ENCODE data around the gene TRIM45. TPM values are rescaled to one million over a fixed set of nuclear protein-coding genes. Genes with fewer than 3 reads are reported as not detected.

Gene TRIM45
- polyA plus RNA-seq, 1 of the 3 experiments (the other 2 are of a cell fraction) = 7.4 TPM

- Histone ChIP-seq H3K4me3 (ENCODE audit: low read depth in 2 of 2, low read length in 1 of 2) (no peak overlapping the region), H3K27ac (ENCODE audit: low read depth in 2 of 2, low read length in 1 of 2) (peak overlapping the region in 1 of 2 experiments; percentile 92; a peak in 2 of 4 replicates), H3K4me2 (0 out of 2 replicates have a peak overlapping the region, but pooled peaks have one; percentile 3), H3K9me2 (no peaks in the 10 kb centered on the region), H3F3A (replicated peaks; ENCODE audit: insufficient read depth) (peaks cover 27% of the 10 kb centered on the region), H3K9ac (0 out of 2 replicates have a peak overlapping the region, but pooled peaks have one; percentile 8), H3K36me3 (replicated peaks in 1 of 2; ENCODE audit: control insufficient read depth in 1 of 2, insufficient read depth in 2 of 2, low read length in 1 of 2) (no peaks in the 10 kb centered on the region), H3K4me1 (ENCODE audit: control insufficient read depth in 1 of 2, insufficient read depth in 2 of 2, low read depth in 1 of 2, low read length in 1 of 2) (peaks cover 2 to 48% of the 10 kb centered on the region in 2 experiments; a peak in 3 of 4 replicates), H3K9me3 (no peaks in the 10 kb centered on the region), H3K27me3 (ENCODE audit: insufficient read depth) (no peaks in the 10 kb centered on the region), H3K79me2 (ENCODE audit: insufficient read depth) (no peaks in the 10 kb centered on the region), H4K20me1 (ENCODE audit: insufficient read depth) (no peaks in the 10 kb centered on the region), H2AFZ (ENCODE audit: low read depth) (no peak overlapping the region)
- no peak for DNase-seq
- WGBS (ENCODE audit: low lambda C conversion rate) = 66% methylated on average over 3 of the region's 3 CpGs
- CTCF ChIA-PET = interaction anchor here (0.6 to 5.1 kb wide), 4 partner anchors 15 to 199 kb away, joined by 3 to 25 read pairs (median 3); no protein-coding TSS in a partner anchor
- POLR2A ChIA-PET = no interaction called here
- TF ChIP-seq MEF2A (IDR thresholded peaks at IDR 0.05; ENCODE audit: borderline replicate concordance, low read depth) = no peak
- TF ChIP-seq SIN3A (IDR thresholded peaks at IDR 0.05; ENCODE audit: borderline replicate concordance, low read depth, low read length) = no peak
- peak; percentile 68 for TF ChIP-seq PBX3 (IDR thresholded peaks at IDR 0.05)
- TF ChIP-seq, protein P1, sequence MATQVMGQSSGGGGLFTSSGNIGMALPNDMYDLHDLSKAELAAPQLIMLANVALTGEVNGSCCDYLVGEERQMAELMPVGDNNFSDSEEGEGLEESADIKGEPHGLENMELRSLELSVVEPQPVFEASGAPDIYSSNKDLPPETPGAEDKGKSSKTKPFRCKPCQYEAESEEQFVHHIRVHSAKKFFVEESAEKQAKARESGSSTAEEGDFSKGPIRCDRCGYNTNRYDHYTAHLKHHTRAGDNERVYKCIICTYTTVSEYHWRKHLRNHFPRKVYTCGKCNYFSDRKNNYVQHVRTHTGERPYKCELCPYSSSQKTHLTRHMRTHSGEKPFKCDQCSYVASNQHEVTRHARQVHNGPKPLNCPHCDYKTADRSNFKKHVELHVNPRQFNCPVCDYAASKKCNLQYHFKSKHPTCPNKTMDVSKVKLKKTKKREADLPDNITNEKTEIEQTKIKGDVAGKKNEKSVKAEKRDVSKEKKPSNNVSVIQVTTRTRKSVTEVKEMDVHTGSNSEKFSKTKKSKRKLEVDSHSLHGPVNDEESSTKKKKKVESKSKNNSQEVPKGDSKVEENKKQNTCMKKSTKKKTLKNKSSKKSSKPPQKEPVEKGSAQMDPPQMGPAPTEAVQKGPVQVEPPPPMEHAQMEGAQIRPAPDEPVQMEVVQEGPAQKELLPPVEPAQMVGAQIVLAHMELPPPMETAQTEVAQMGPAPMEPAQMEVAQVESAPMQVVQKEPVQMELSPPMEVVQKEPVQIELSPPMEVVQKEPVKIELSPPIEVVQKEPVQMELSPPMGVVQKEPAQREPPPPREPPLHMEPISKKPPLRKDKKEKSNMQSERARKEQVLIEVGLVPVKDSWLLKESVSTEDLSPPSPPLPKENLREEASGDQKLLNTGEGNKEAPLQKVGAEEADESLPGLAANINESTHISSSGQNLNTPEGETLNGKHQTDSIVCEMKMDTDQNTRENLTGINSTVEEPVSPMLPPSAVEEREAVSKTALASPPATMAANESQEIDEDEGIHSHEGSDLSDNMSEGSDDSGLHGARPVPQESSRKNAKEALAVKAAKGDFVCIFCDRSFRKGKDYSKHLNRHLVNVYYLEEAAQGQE (IDR thresholded peaks at IDR 0.05; ENCODE audit: low read depth, low read length) = no peak
- peak in 1 of 2 experiments; percentile 40; a peak in 1 of 4 replicates for TF ChIP-seq EP300 (IDR thresholded peaks at IDR 0.05; ENCODE audit: borderline replicate concordance in 1 of 2, low read depth in 1 of 2, low read length in 1 of 2)
- TF ChIP-seq, protein P2, sequence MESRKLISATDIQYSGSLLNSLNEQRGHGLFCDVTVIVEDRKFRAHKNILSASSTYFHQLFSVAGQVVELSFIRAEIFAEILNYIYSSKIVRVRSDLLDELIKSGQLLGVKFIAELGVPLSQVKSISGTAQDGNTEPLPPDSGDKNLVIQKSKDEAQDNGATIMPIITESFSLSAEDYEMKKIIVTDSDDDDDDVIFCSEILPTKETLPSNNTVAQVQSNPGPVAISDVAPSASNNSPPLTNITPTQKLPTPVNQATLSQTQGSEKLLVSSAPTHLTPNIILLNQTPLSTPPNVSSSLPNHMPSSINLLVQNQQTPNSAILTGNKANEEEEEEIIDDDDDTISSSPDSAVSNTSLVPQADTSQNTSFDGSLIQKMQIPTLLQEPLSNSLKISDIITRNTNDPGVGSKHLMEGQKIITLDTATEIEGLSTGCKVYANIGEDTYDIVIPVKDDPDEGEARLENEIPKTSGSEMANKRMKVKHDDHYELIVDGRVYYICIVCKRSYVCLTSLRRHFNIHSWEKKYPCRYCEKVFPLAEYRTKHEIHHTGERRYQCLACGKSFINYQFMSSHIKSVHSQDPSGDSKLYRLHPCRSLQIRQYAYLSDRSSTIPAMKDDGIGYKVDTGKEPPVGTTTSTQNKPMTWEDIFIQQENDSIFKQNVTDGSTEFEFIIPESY (IDR thresholded peaks at IDR 0.05; ENCODE audit: borderline replicate concordance, low read depth) = no peak
- no peak for TF ChIP-seq YY1 (IDR thresholded peaks at IDR 0.05; ENCODE audit: low read depth)
- TF ChIP-seq MXI1 (IDR thresholded peaks at IDR 0.05; ENCODE audit: low read depth, low read length) = no peak
- no peak for TF ChIP-seq TEAD4 (IDR thresholded peaks at IDR 0.05; ENCODE audit: borderline replicate concordance, insufficient read depth)
- TF ChIP-seq, protein P3, sequence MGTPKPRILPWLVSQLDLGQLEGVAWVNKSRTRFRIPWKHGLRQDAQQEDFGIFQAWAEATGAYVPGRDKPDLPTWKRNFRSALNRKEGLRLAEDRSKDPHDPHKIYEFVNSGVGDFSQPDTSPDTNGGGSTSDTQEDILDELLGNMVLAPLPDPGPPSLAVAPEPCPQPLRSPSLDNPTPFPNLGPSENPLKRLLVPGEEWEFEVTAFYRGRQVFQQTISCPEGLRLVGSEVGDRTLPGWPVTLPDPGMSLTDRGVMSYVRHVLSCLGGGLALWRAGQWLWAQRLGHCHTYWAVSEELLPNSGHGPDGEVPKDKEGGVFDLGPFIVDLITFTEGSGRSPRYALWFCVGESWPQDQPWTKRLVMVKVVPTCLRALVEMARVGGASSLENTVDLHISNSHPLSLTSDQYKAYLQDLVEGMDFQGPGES (IDR thresholded peaks at IDR 0.05; ENCODE audit: low read depth, low read length) = no peak
- no peak for TF ChIP-seq ELF1 (IDR thresholded peaks at IDR 0.05)
- no peak for TF ChIP-seq RXRA (IDR thresholded peaks at IDR 0.05; ENCODE audit: borderline replicate concordance, low read depth)
- TF ChIP-seq RFX5 (IDR thresholded peaks at IDR 0.05; ENCODE audit: low read length) = no peak
- TF ChIP-seq FOXM1 (IDR thresholded peaks at IDR 0.05; ENCODE audit: low read depth) = no peak
- TF ChIP-seq, protein P4, sequence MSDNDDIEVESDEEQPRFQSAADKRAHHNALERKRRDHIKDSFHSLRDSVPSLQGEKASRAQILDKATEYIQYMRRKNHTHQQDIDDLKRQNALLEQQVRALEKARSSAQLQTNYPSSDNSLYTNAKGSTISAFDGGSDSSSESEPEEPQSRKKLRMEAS (IDR thresholded peaks at IDR 0.05; ENCODE audit: low read depth) = no peak
- no peak for TF ChIP-seq GABPA (IDR thresholded peaks at IDR 0.05; ENCODE audit: low read depth)
- TF ChIP-seq FOXJ3 (CRISPR knock-in tag; IDR thresholded peaks at IDR 0.05) = no peak
- no peak for TF ChIP-seq NRF1 (IDR thresholded peaks at IDR 0.05; ENCODE audit: low read depth, low read length)
- TF ChIP-seq SMC3 (IDR thresholded peaks at IDR 0.05; ENCODE audit: low read depth, low read length) = no peak
- no peak for TF ChIP-seq RAD21 (IDR thresholded peaks at IDR 0.05; ENCODE audit: low read length)
- no peak for TF ChIP-seq RCOR1 (IDR thresholded peaks at IDR 0.05; ENCODE audit: low read length)
- no peak for TF ChIP-seq USF2 (IDR thresholded peaks at IDR 0.05; ENCODE audit: borderline replicate concordance, low read depth, low read length)
- TF ChIP-seq NFIC (IDR thresholded peaks at IDR 0.05; ENCODE audit: borderline replicate concordance) = peak; percentile 43; the same call in 1 of the 2 replicates
- TF ChIP-seq EZH2phosphoT487 (IDR thresholded peaks at IDR 0.05; ENCODE audit: borderline replicate concordance, low read depth) = no peak
- TF ChIP-seq TAF1 (IDR thresholded peaks at IDR 0.05; ENCODE audit: borderline replicate concordance, low read depth, low read length) = no peak
- TF ChIP-seq POLR2AphosphoS5 (IDR thresholded peaks at IDR 0.05; ENCODE audit: low read depth, low read length) = no peak
Measured at GRCh38 chr1:117143871-117144270, 22.3 kb upstream of the TRIM45 start.

Data from SK-N-SH (cell line).